Kidney epithelial cell (primary cell): ENCODE results near the gene GGN. TPM values are rescaled to one million over a fixed set of nuclear protein-coding genes. Genes with fewer than 3 reads are reported as not detected.

Experiments used
- DNase-seq: peaks from one replicate; pipeline ENCODE4 v3.0.0-alpha.2; 2010; ENCODE audit warnings: low read depth
- H3K27me3 ChIP-seq: 2 replicates; pipeline ENCODE4 v1.6.0; 2011; ENCODE audit warnings: low read length; ENCODE audit not compliant: control insufficient read depth, insufficient read depth
- H3K36me3 ChIP-seq: 2 replicates; pipeline ENCODE4 v1.5.1; 2011; ENCODE audit warnings: low read length; ENCODE audit not compliant: control insufficient read depth, insufficient read depth
- H3K4me3 ChIP-seq: 2 replicates; pipeline ENCODE4 v1.5.1; 2011; ENCODE audit warnings: low read depth, mild to moderate bottlenecking, control low read depth, low read length
- CTCF ChIP-seq: IDR thresholded peaks from 2 replicates; pipeline ENCODE4 v1.5.1; 2011; ENCODE audit warnings: mild to moderate bottlenecking, moderate library complexity, low read length, control low read depth, inconsistent platforms; ENCODE audit not compliant: insufficient read depth, poor library complexity, severe bottlenecking
- total RNA-seq: library from RNA; depleted of rRNA; stranded (reverse); fragments of >200 nt; gene quantifications from 2 replicates; pipeline ENCODE4 v1.2.3, GENCODE V29; 2015

The GGN gene
- total RNA-seq, 1 donor from 2014 or later = 1.4 TPM

DNA sequence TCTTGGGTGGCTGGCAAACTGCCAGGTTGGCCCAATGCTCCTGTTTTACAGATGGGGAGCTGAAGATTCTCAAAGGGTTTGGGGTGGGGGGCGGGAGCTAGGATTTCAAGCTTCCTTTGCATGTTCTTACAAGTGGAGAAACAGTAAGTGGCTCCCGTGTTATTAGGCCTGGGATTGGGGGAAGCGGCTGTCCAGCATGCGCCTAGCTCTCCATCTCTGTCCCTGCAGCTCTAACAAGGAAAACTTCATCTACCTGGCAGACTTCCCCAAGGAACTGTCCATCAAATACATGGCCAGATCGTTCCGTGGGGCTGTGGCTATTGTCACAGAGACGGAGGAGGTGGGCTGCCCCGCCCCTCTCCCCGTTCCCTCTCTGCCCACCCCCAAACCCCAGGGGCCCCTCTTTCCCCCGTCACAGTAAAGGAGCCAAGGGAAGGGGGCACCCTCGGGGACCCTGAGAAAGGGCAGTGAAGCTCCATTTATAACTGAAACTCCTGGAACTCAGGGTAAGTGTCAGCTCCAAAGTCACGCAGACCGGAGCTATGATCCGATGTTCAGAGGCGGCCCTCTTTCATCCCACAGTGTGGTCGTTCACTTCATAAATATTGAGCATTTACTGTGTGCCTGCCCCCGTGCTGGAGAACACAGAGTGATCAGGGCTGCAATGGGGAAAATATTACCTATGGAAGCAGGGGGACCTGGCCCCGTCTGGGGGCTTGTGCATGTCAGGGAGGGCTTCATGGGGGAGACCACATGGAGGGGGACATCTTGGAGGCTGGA, 28.4 kb downstream of the GGN start:
- DNase-seq = no peak
- no peak for TF ChIP-seq CTCF
- peaks cover 50% of the 10 kb centered on the region for H3K27me3 ChIP-seq
- H3K36me3 ChIP-seq = no peaks in the 10 kb centered on the region
- H3K4me3 ChIP-seq = no peak overlapping the region

- Histone ChIP-seq H3K27me3 (peaks cover 51% of the 10 kb centered on the region), H3K36me3 (no peaks in the 10 kb centered on the region), H3K4me3 (no peak overlapping the region)
- TF ChIP-seq CTCF = no peak
- DNase-seq = no peak
Observed at GRCh38 chr19:38358071-38358470, 29.8 kb downstream of the GGN start.

- no peak overlapping the region for H3K4me3 ChIP-seq
- TF ChIP-seq CTCF = no peak
- no peaks in the 10 kb centered on the region for H3K36me3 ChIP-seq
- H3K27me3 ChIP-seq = peaks cover 45% of the 10 kb centered on the region
- DNase-seq = no peak
Observed at GRCh38 chr19:38355728-38356725, 31.8 kb downstream of the GGN start.

DNA sequence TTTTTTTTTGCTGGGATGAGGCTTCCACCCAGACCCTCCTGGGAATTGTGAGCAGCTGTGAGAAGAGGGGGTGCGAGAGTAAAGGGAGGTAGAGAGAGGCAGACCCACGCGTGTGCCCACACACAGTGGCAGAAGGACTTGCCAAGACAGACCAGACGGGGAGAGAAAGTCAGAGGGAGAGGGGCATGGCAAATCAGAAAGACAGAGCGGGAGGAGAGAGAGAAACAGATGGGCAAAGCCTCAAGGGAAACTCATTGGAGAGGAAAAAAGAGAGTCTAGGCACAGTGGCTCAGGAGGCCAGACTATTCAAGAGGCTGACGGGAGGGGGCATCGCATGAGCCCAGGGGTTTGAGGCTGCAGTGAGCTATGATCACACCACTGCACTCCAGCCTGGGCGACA, 35.2 kb downstream of the GGN start:
- no peak for TF ChIP-seq CTCF
- H3K36me3 ChIP-seq = no peaks in the 10 kb centered on the region
- peaks cover 16% of the 10 kb centered on the region for H3K27me3 ChIP-seq
- no peak for DNase-seq
- H3K4me3 ChIP-seq = no peak overlapping the region

DNA sequence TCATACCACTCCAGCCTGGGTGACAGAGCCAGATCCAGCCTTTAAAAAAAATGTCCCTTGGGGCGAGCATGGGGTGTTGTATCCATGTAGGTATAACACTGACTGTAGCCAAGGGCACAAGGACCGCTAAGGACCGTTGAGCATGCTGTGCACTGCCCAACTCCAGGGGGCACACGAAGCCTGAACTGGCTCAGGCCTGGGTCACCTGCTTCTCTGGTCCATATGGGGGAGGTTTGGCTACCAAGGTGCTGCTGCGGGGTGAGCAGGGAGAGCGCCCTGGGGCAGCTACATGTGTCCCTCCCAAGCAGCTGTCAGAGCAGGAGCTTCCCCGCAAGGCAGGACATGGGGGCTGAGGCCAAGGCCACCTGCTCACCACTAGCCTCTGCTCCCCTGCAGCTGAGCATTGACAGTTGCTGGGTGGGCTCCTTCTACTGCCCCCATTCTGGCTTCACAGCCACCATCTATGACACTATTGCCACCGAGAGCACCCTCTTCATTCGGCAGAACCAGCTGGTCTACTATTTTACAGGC, 35.9 kb downstream of the GGN start:
- Histone ChIP-seq H3K4me3 (no peak overlapping the region), H3K27me3 (peaks cover 15% of the 10 kb centered on the region), H3K36me3 (no peaks in the 10 kb centered on the region)
- no peak for TF ChIP-seq CTCF
- no peak for DNase-seq
